ENCODE results near the gene C2CD5. TPM values are rescaled to one million over a fixed set of nuclear protein-coding genes. Genes with fewer than 3 reads are reported as not detected.
"Not testable (repeated sequence)": the region's sequence is repeated elsewhere in the genome, so short reads cannot be mapped to it uniquely, and the experiment has no call there.

The C2CD5 gene
- total and polyA plus RNA-seq, 2 donors (not counting 1 experiment from before 2014, with no cell fraction given), result 24.6 to 61.7 TPM

DNA sequence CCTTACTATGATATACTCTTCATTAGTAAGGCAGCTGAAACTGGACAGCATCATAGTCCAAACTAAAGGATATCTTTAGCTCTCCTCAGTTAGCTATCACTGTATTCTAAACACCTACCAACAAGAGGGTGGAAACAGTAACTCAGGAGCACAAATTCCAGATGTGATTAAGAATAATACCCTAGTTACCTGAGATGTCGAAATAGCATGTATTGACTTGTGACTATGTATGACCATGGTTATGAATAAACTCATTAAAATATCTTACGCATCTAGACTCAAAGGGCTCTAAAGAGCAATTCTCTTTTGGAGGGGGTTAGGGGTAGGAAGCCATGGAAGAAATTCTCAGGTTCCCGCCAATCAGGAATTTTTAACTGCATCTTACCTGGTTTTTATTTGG is 90.8 kb downstream of the C2CD5 start:
- no peak overlapping the region for H3K9ac ChIP-seq (ENCODE audit: low read length)
- no CpG with 5 or more reads among the region's 3 CpGs for WGBS (ENCODE audit: insufficient coverage)
- H3K4me2 ChIP-seq (replicated peaks; ENCODE audit: low read depth, low read length, poor library complexity, severe bottlenecking), result no peak overlapping the region
- H3K4me3 Mint-ChIP-seq, result no peak overlapping the region
- DNase-seq, result no peak
- CTCF ChIA-PET, result interaction anchor here (1.1 kb wide), 1 partner anchor 756 kb away, joined by 4 read pairs; no protein-coding TSS in a partner anchor
- no peaks in the 10 kb centered on the region for H3K9me3 Mint-ChIP-seq (ENCODE audit: insufficient read depth)
- no peak overlapping the region for H3K4me3 ChIP-seq (ENCODE audit: control extremely low read depth in 1 of 5, extremely low read depth in 1 of 5, insufficient read depth in 1 of 5, low read depth in 2 of 5, low read length in 4 of 5)
- no peaks in the 10 kb centered on the region for H3K27me3 Mint-ChIP-seq
- peaks cover 0 to 3% of the 10 kb centered on the region in 2 donors for H3K4me1 ChIP-seq (ENCODE audit: control insufficient read depth in 2 of 2, insufficient read depth in 2 of 2, low read length in 2 of 2)
- H3K4me1 Mint-ChIP-seq, result peaks cover 7% of the 10 kb centered on the region
- no peak overlapping the region for H2AFZ ChIP-seq (ENCODE audit: insufficient read depth, low read depth, low read length, poor library complexity, severe bottlenecking)
- H4K20me1 ChIP-seq (ENCODE audit: control insufficient read depth, insufficient read depth, low read length, poor library complexity, severe bottlenecking), result no peaks in the 10 kb centered on the region
- POLR2A ChIA-PET, result no interaction called here
- H3K36me3 ChIP-seq (replicated peaks in 1 of 2; ENCODE audit: control extremely low read depth in 1 of 2, control insufficient read depth in 1 of 2, extremely low read depth in 1 of 2, insufficient read depth in 2 of 2, low read length in 1 of 2), result peaks cover 0 to 2% of the 10 kb centered on the region in 2 experiments
- intact Hi-C loops (cut with micrococcal nuclease), result no loop called here
- no peaks in the 10 kb centered on the region for H3K27me3 ChIP-seq (replicated peaks in 1 of 4; ENCODE audit: control extremely low read depth in 1 of 4, control insufficient read depth in 3 of 4, insufficient read depth in 4 of 4, low read length in 3 of 4)
- H3K27ac Mint-ChIP-seq, result no peak overlapping the region
- TF ChIP-seq CTCF (IDR thresholded peaks at IDR 0.05) (no peak), EZH2 (IDR thresholded peaks at IDR 0.05; ENCODE audit: borderline replicate concordance, insufficient read depth, low read depth, low read length, poor library complexity, severe bottlenecking) (no peak)
- H3K79me2 ChIP-seq (ENCODE audit: control insufficient read depth, insufficient read depth, low read length), result no peaks in the 10 kb centered on the region
- no peak for ATAC-seq (ENCODE audit: low read depth)
- no peak overlapping the region for H3K27ac ChIP-seq (ENCODE audit: low read length in 2 of 2)
- no peaks in the 10 kb centered on the region for H3K9me3 ChIP-seq (ENCODE audit: control extremely low read depth in 1 of 3, control insufficient read depth in 2 of 3, insufficient read depth in 1 of 3, low read length in 2 of 3)

- no peaks in the 10 kb centered on the region for H4K20me1 ChIP-seq (ENCODE audit: control insufficient read depth, insufficient read depth, low read length, poor library complexity, severe bottlenecking)
- no peak overlapping the region for H3K4me3 ChIP-seq (ENCODE audit: control extremely low read depth in 1 of 5, extremely low read depth in 1 of 5, insufficient read depth in 1 of 5, low read depth in 2 of 5, low read length in 4 of 5)
- ChIA-PET CTCF (interaction anchor here (0.6 to 3.7 kb wide), 5 partner anchors 8 to 749 kb away, joined by 3 to 33 read pairs (median 8); no protein-coding TSS in a partner anchor), POLR2A (no interaction called here)
- H3K4me3 Mint-ChIP-seq, result no peak overlapping the region
- no peaks in the 10 kb centered on the region for H3K79me2 ChIP-seq (ENCODE audit: control insufficient read depth, insufficient read depth, low read length)
- H3K27me3 Mint-ChIP-seq, result no peaks in the 10 kb centered on the region
- H3K27ac ChIP-seq (ENCODE audit: low read length in 2 of 2), result no peak overlapping the region
- H3K9me3 Mint-ChIP-seq (ENCODE audit: insufficient read depth), result no peaks in the 10 kb centered on the region
- H3K9ac ChIP-seq (ENCODE audit: low read length), result no peak overlapping the region
- no peak for TF ChIP-seq CTCF (IDR thresholded peaks at IDR 0.05)
- no peak for TF ChIP-seq EZH2 (IDR thresholded peaks at IDR 0.05; ENCODE audit: borderline replicate concordance, insufficient read depth, low read depth, low read length, poor library complexity, severe bottlenecking)
- intact Hi-C loops (cut with micrococcal nuclease), result no loop called here
- WGBS (ENCODE audit: insufficient coverage), result 93% methylated on average over 4 of the region's 4 CpGs
- no peaks in the 10 kb centered on the region for H3K27me3 ChIP-seq (replicated peaks in 1 of 4; ENCODE audit: control extremely low read depth in 1 of 4, control insufficient read depth in 3 of 4, insufficient read depth in 4 of 4, low read length in 3 of 4)
- no peaks in the 10 kb centered on the region for H3K36me3 ChIP-seq (replicated peaks in 1 of 2; ENCODE audit: control extremely low read depth in 1 of 2, control insufficient read depth in 1 of 2, extremely low read depth in 1 of 2, insufficient read depth in 2 of 2, low read length in 1 of 2)
- DNase-seq (no peak), ATAC-seq (ENCODE audit: low read depth) (no peak)
- H3K27ac Mint-ChIP-seq, result no peak overlapping the region
- H3K4me1 Mint-ChIP-seq, result no peaks in the 10 kb centered on the region
- peaks cover 0 to 3% of the 10 kb centered on the region in 2 donors for H3K4me1 ChIP-seq (ENCODE audit: control insufficient read depth in 2 of 2, insufficient read depth in 2 of 2, low read length in 2 of 2)
- H3K4me2 ChIP-seq (replicated peaks; ENCODE audit: low read depth, low read length, poor library complexity, severe bottlenecking), result no peak overlapping the region
- H3K9me3 ChIP-seq (ENCODE audit: control extremely low read depth in 1 of 3, control insufficient read depth in 2 of 3, insufficient read depth in 1 of 3, low read length in 2 of 3), result no peaks in the 10 kb centered on the region
- H2AFZ ChIP-seq (ENCODE audit: insufficient read depth, low read depth, low read length, poor library complexity, severe bottlenecking), result no peak overlapping the region
These were observed 97.1 kb downstream of the C2CD5 start for GRCh38 chr12:22447223-22447622.

DNA sequence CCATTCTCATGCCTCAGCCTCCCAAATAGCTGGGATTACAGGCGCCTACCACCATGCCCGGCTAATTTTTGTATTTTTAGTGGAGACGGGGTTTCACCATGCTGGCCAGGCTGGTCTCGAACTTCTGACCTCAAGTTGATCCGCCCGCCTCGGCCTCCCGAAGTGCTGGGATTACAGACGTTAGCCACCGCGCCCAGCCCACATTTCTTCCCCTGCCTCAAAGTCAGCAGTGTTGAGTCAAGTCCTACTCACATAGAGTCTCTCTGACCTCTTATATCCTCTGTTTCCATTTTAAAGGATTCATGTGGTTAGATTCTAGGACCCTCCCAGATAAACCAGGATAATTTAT is 100.1 kb downstream of the C2CD5 start:
- H3K27ac ChIP-seq (ENCODE audit: low read length in 2 of 2); H3K27me3 ChIP-seq (replicated peaks in 1 of 4; ENCODE audit: control extremely low read depth in 1 of 4, control insufficient read depth in 3 of 4, insufficient read depth in 4 of 4, low read length in 3 of 4); H3K36me3 ChIP-seq (replicated peaks in 1 of 2; ENCODE audit: control extremely low read depth in 1 of 2, control insufficient read depth in 1 of 2, extremely low read depth in 1 of 2, insufficient read depth in 2 of 2, low read length in 1 of 2); H3K27me3 Mint-ChIP-seq; H3K4me3 ChIP-seq (ENCODE audit: control extremely low read depth in 1 of 5, extremely low read depth in 1 of 5, insufficient read depth in 1 of 5, low read depth in 2 of 5, low read length in 4 of 5); DNase-seq; ATAC-seq (ENCODE audit: low read depth); H2AFZ ChIP-seq (ENCODE audit: insufficient read depth, low read depth, low read length, poor library complexity, severe bottlenecking); H3K4me1 Mint-ChIP-seq; H3K9me3 ChIP-seq (ENCODE audit: control extremely low read depth in 1 of 3, control insufficient read depth in 2 of 3, insufficient read depth in 1 of 3, low read length in 2 of 3); H3K4me2 ChIP-seq (replicated peaks; ENCODE audit: low read depth, low read length, poor library complexity, severe bottlenecking); H3K9me3 Mint-ChIP-seq (ENCODE audit: insufficient read depth); H3K9ac ChIP-seq (ENCODE audit: low read length); H3K79me2 ChIP-seq (ENCODE audit: control insufficient read depth, insufficient read depth, low read length); H3K4me3 Mint-ChIP-seq; H4K20me1 ChIP-seq (ENCODE audit: control insufficient read depth, insufficient read depth, low read length, poor library complexity, severe bottlenecking); H3K4me1 ChIP-seq (ENCODE audit: control insufficient read depth in 2 of 2, insufficient read depth in 2 of 2, low read length in 2 of 2); H3K27ac Mint-ChIP-seq; POLR2A ChIA-PET: not testable (repeated sequence)
- WGBS (ENCODE audit: insufficient coverage), result 96% methylated on average over 5 of the region's 11 CpGs
- intact Hi-C loops (cut with micrococcal nuclease), result loop anchor here (5.0 kb wide), 2 partner anchors 272 to 1197 kb away; no protein-coding TSS in a partner anchor
- CTCF ChIA-PET, result interaction anchor here (1.1 to 2.1 kb wide), 8 partner anchors 14 to 746 kb away, joined by 3 to 32 read pairs (median 9); no protein-coding TSS in a partner anchor

All from B cell (primary cell).